Esophagus muscularis mucosa (tissue), 4 donors: ENCODE results near the gene CDC14B. TPM values are rescaled to one million over a fixed set of nuclear protein-coding genes. Genes with fewer than 3 reads are reported as not detected.
"Not testable (repeated sequence)": the region's sequence is repeated elsewhere in the genome, so short reads cannot be mapped to it uniquely, and the experiment has no call there.

Source experiments
- DNase-seq: peaks from one replicate; pipeline ENCODE4 v3.0.0-alpha.2; 2017; ENCODE audit errors: extremely low spot score
- H3K27ac ChIP-seq, 4 donors: fragments of 200-600 bp; sonication (generic); replicated peaks in 1 of 4; 1 replicate in 3 of 4; 2 replicates in 1 of 4; pipeline ENCODE4 v1.5.1; 2016 to 2019; ENCODE audit warnings: mild to moderate bottlenecking in 1 of 4
- H3K27me3 ChIP-seq, 4 donors: fragments of 200-600 bp; sonication (generic); one replicate each; pipeline versions ENCODE4 v1.5.1 to v1.6.0; 2016 to 2019
- H3K36me3 ChIP-seq, 4 donors: fragments of 200-600 bp; sonication (generic); one replicate each; pipeline ENCODE4 v1.5.1; 2016 to 2019
- H3K4me1 ChIP-seq, 4 donors: fragments of 200-600 bp; sonication (generic); one replicate each; pipeline ENCODE4 v1.5.1; 2016 to 2019
- H3K4me3 ChIP-seq, 4 donors: fragments of 200-600 bp; sonication (generic); 1 replicate in 2 of 4; 2 replicates in 2 of 4; pipeline ENCODE4 v1.5.1; 2016 to 2019; ENCODE audit warnings: mild to moderate bottlenecking in 4 of 4, moderate library complexity in 1 of 4
- H3K9me3 ChIP-seq, 4 donors: fragments of 200-600 bp; sonication (generic); 1 replicate in 3 of 4; 2 replicates in 1 of 4; pipeline ENCODE4 v1.5.1; 2016 to 2019
- EP300 ChIP-seq: sonication (generic); formaldehyde crosslinking; IDR thresholded peaks from one replicate; pipeline ENCODE4 v1.6.1; 2017; ENCODE audit warnings: antibody characterized with exemption
- POLR2A ChIP-seq: fragments of 450-650 bp; IDR thresholded peaks from one replicate; pipeline ENCODE4 v1.6.1; 2017; ENCODE audit warnings: antibody characterized with exemption, moderate library complexity, mild to moderate bottlenecking, low read depth
- POLR2AphosphoS5 ChIP-seq, 2 donors: sonication (generic); formaldehyde crosslinking; IDR thresholded peaks; one replicate each; pipeline ENCODE4 v1.6.1; 2017; ENCODE audit warnings: antibody characterized with exemption in 2 of 2
- WGBS: methylation state at CpG from one replicate; pipeline ENCODE4 v1.1.5; 2018; 5-methylcytosine and 5-hydroxymethylcytosine counted together
- intact Hi-C: fragments of 100-400 bp; cut with DNase I; formaldehyde crosslinking; loops from one replicate; pipeline ENCODE4 v1.15.1; 2023
- total RNA-seq, 4 donors: library from RNA; depleted of rRNA; stranded (reverse); fragments of >200 nt; gene quantifications; one replicate each; pipeline versions ENCODE4 v1.1.0 to v1.2.1, GENCODE V29; 2016
- TF ChIP-seq, protein P1 (sequence below), 3 experiments: fragments of 200-600 bp in 2 of 3; fragments of 450-650 bp in 1 of 3; sonication (generic) in 2 of 3; IDR thresholded peaks; one replicate each; pipeline ENCODE4 v1.5.1; 2017 to 2019; ENCODE audit warnings: antibody characterized with exemption in 3 of 3, mild to moderate bottlenecking in 2 of 3, moderate library complexity in 1 of 3

Gene CDC14B
- total RNA-seq, 4 donors from 2014 or later, result 22.0 to 39.7 (median 27.0) TPM

DNA sequence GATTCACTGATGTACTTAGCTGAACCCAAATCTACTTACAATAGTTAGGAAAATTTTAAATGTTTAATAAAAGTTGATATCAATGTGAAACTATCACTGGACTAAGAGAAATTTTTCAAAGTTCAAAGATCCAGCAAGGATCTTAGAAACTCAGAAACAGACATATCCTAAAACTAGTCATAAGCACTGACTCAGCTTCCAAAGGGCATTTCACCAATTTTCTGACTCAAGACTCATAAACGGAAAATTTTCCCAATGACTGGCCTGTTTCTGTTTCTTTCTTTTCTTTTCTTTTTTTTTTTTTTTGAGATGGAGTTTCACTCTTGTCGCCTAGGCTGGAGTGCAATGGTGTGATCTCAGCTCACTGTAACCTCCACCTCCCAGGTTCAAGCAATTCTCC is 66.6 kb downstream of the CDC14B start:
- Histone ChIP-seq H3K4me1 (peaks cover 4 to 26% (median 12%) of the 10 kb centered on the region in 4 donors), H3K27ac (peak overlapping the region in 3 of 4 donors; percentile 12 to 56 (median 21)), H3K27me3 (no peaks in the 10 kb centered on the region), H3K36me3 (peaks cover 0 to 19% (median 5%) of the 10 kb centered on the region in 4 donors), H3K4me3 (no peak overlapping the region), H3K9me3 (no peaks in the 10 kb centered on the region)
- TF ChIP-seq POLR2A (no peak), POLR2AphosphoS5 (IDR thresholded peaks at IDR 0.05) (no peak), EP300 (no peak)
- TF ChIP-seq, protein P1, sequence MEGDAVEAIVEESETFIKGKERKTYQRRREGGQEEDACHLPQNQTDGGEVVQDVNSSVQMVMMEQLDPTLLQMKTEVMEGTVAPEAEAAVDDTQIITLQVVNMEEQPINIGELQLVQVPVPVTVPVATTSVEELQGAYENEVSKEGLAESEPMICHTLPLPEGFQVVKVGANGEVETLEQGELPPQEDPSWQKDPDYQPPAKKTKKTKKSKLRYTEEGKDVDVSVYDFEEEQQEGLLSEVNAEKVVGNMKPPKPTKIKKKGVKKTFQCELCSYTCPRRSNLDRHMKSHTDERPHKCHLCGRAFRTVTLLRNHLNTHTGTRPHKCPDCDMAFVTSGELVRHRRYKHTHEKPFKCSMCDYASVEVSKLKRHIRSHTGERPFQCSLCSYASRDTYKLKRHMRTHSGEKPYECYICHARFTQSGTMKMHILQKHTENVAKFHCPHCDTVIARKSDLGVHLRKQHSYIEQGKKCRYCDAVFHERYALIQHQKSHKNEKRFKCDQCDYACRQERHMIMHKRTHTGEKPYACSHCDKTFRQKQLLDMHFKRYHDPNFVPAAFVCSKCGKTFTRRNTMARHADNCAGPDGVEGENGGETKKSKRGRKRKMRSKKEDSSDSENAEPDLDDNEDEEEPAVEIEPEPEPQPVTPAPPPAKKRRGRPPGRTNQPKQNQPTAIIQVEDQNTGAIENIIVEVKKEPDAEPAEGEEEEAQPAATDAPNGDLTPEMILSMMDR (IDR thresholded peaks at IDR 0.05), result no peak
- 52% methylated on average over 2 of the region's 2 CpGs for WGBS
- DNase-seq, result no peak
- intact Hi-C loops, result loop anchor here (5.0 kb wide), 2 partner anchors 91 to 104 kb away; partner anchors contain the start of gene PRXL2C

DNA sequence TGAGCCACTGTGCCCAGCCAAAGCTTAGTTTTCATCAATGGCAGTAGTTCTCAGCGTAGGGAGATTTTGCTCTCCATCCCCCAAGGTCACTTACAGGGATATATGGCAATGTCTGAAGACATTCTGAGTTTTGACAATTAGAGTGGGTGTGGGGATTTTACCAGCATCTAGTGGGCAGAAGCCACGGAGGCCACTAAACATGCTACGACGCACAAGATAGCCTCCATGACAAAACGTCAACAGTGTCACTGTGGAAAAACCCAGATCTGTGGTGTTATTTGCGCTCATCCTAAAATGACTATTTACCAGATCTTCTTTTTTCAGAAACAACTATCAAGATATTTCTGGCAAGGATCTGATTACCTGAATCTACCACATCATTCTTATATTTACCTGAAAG is 68.2 kb downstream of the CDC14B start:
- DNase-seq, result no peak
- peaks cover 4 to 19% (median 11%) of the 10 kb centered on the region in 4 donors for H3K4me1 ChIP-seq
- H3K4me3 ChIP-seq, result no peak overlapping the region
- WGBS, result 91% methylated on average over 6 of the region's 6 CpGs
- no peaks in the 10 kb centered on the region for H3K27me3 ChIP-seq
- intact Hi-C loops, result loop anchor here (5.0 kb wide), 2 partner anchors 89 to 106 kb away; partner anchors contain the start of gene PRXL2C
- TF ChIP-seq, protein P1 (IDR thresholded peaks at IDR 0.05), result no peak
- TF ChIP-seq POLR2AphosphoS5 (IDR thresholded peaks at IDR 0.05) (no peak), POLR2A (no peak), EP300 (no peak)
- no peaks in the 10 kb centered on the region for H3K9me3 ChIP-seq
- peaks cover 0 to 19% (median 5%) of the 10 kb centered on the region in 4 donors for H3K36me3 ChIP-seq
- H3K27ac ChIP-seq, result no peak overlapping the region

DNA sequence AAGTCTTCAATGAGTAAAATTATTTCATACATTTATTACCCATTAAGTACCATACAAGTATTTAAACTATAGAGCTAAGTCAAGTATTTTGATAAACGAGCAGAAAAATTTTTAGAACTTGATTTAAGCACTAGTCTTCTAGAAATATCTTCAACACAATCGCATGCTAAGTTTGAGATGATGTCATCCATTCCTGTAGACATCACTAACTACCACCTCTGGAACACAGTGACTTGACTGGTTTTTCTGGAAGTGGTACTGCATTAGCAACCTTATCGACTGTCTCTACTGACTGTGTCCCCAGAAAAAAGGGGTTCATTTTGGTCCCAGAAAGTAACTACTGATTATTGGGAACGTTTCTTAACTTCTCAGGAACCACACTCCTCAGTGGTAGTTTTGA is 69.0 kb downstream of the CDC14B start:
- intact Hi-C loops, result loop anchor here (5.0 kb wide), 2 partner anchors 88 to 107 kb away; partner anchors contain the start of gene PRXL2C
- no peak overlapping the region for H3K27ac ChIP-seq
- H3K4me3 ChIP-seq, result no peak overlapping the region
- WGBS, result 90% methylated on average over 4 of the region's 4 CpGs
- no peak for TF ChIP-seq POLR2AphosphoS5 (IDR thresholded peaks at IDR 0.05)
- no peaks in the 10 kb centered on the region for H3K27me3 ChIP-seq
- peaks cover 0 to 19% (median 5%) of the 10 kb centered on the region in 4 donors for H3K36me3 ChIP-seq
- no peaks in the 10 kb centered on the region for H3K9me3 ChIP-seq
- DNase-seq, result no peak
- peaks cover 2 to 16% (median 6%) of the 10 kb centered on the region in 4 donors for H3K4me1 ChIP-seq

DNA sequence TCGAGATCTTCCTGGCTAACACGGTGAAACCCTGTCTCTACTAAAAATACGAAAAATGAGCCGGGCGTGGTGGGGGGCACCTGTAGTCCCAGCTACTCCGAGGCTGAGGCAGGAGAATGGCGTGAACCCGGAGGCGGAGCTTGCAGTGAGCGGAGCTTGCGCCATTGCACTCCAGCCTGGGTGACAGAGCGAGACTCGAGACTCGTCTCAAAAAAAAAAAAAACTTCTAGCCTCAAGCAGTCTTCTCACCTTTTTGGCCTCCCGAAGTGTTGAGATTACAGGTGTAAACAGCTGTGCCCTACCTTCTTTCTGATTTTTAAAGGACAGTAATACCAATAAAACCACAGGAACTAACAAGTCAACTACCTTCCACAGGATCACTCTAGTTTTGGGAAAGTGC is 76.5 kb downstream of the CDC14B start:
- H3K4me3 ChIP-seq, intact Hi-C loops, H3K27ac ChIP-seq, H3K4me1 ChIP-seq, DNase-seq, H3K9me3 ChIP-seq, H3K27me3 ChIP-seq: not testable (repeated sequence)
- 95% methylated on average over 15 of the region's 15 CpGs for WGBS
- H3K36me3 ChIP-seq, result peaks cover 2 to 38% (median 20%) of the 10 kb centered on the region in 4 donors

DNA sequence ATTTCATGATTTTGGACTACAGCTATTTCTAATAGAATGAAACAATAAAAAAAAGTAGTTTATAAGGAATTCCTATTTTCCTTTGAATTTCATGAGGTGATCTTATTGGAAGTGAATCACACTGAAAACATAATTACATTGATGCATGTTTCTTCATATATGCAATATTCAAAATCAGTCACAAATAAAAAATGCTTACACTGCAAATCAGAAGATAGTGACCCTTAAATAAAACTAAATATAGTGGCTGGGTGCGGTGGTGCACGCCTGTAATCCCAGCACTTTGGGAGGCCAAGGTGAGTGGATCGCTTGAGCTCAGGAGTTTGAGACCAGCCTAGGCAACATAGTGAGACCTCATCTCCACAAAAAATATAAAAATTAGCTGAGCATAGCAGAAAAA is 79.5 kb downstream of the CDC14B start:
- 99% methylated on average over 3 of the region's 3 CpGs for WGBS
- TF ChIP-seq POLR2A, result no peak
- no peak for TF ChIP-seq EP300
- no peak for TF ChIP-seq POLR2AphosphoS5 (IDR thresholded peaks at IDR 0.05)
- TF ChIP-seq, protein P1 (IDR thresholded peaks at IDR 0.05), result no peak
- intact Hi-C loops, result no loop called here
- no peak for DNase-seq
- H3K36me3 ChIP-seq, result peaks cover 4 to 64% (median 35%) of the 10 kb centered on the region in 4 donors
- H3K27ac ChIP-seq, result no peak overlapping the region
- no peak overlapping the region for H3K4me3 ChIP-seq
- H3K27me3 ChIP-seq, result no peaks in the 10 kb centered on the region
- no peaks in the 10 kb centered on the region for H3K9me3 ChIP-seq
- H3K4me1 ChIP-seq, result no peaks in the 10 kb centered on the region

DNA sequence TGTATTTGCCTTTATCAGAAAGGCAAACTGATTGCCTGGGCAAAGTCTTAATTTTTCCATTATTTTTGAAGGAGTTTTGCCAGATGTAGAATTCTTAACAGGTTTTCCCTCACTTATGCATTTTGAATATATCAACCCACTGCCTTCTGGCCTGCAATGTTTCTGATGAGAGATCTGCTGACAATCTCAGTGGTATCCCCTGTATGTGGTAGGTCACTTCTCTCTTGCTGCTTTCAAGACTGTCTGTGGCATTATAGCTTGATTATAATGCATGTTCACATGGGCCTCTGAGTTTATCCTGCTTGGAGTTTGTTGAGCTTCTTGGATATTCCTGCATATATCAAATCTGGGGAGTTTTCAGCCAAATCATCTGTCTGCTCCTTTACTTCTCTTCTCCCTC is 87.5 kb downstream of the CDC14B start:
- intact Hi-C loops, result no loop called here
- Histone ChIP-seq H3K27me3 (no peaks in the 10 kb centered on the region), H3K36me3 (peaks cover 0 to 54% (median 33%) of the 10 kb centered on the region in 4 donors), H3K4me1 (no peaks in the 10 kb centered on the region), H3K9me3 (no peaks in the 10 kb centered on the region), H3K4me3 (no peak overlapping the region), H3K27ac (no peak overlapping the region)
- TF ChIP-seq POLR2AphosphoS5 (IDR thresholded peaks at IDR 0.05) (no peak), POLR2A (no peak)
- TF ChIP-seq, protein P1 (IDR thresholded peaks at IDR 0.05), result no peak
- no peak for DNase-seq
